Caco-2 (cell line): Measurements from ENCODE around the gene SESTD1. TPM values are rescaled to one million over a fixed set of nuclear protein-coding genes. Genes with fewer than 3 reads are reported as not detected.
A peak's percentile ranks its signal among the peaks of the same experiment; 100 is the strongest.

Experiments
- BruUV-seq: library from RNA; stranded (reverse); fragments of 400-500 nt; replicated peaks from 2 replicates; lab custom pipeline; 2021; lab: Mats Ljungman, UMichigan
- CTCF ChIA-PET: fragments of 300-600 bp; sonication (Branson Sonifier 250); formaldehyde crosslinking; loops from one replicate; lab custom pipeline; 2022; ENCODE audit warnings: antibody characterized with exemption; lab: Charles Lee
- POLR2A ChIA-PET: fragments of 300-600 bp; sonication (Branson Sonifier 250); formaldehyde crosslinking; loops from one replicate; lab custom pipeline; 2022; ENCODE audit warnings: antibody characterized with exemption; lab: Charles Lee
- DNase-seq, 2 experiments: peaks; one replicate each; pipeline versions ENCODE4 v3.0.0 to v3.0.0-alpha.2; 2020 to 2022
- H3K27me3 ChIP-seq: replicated peaks from 2 replicates; pipeline ENCODE4 v1.6.0; 2011; ENCODE audit warnings: low read length; ENCODE audit not compliant: control insufficient read depth, insufficient read depth
- H3K36me3 ChIP-seq: 2 replicates; pipeline ENCODE4 v1.5.1; 2011; ENCODE audit warnings: low read length; ENCODE audit not compliant: control insufficient read depth, insufficient read depth
- H3K4me1 ChIP-seq: fragments of 250-450 bp; sonication (Bioruptor Pico); 2 replicates; pipeline ENCODE4 v1.5.1; 2020; ENCODE audit warnings: mild to moderate bottlenecking
- H3K4me3 ChIP-seq: 2 replicates; pipeline ENCODE4 v1.5.1; 2011; ENCODE audit warnings: low read depth, mild to moderate bottlenecking, control low read depth, low read length
- H3K9me3 ChIP-seq: fragments of 250-450 bp; sonication (Bioruptor Pico); 2 replicates; pipeline ENCODE4 v1.5.1; 2020; ENCODE audit warnings: mild to moderate bottlenecking, moderate library complexity
- H3K27ac Mint-ChIP-seq: one replicate; pipeline ENCODE4 v1.8.0; 2022; ENCODE audit warnings: mixed read lengths; ENCODE audit not compliant: unreplicated experiment
- H3K27me3 Mint-ChIP-seq: one replicate; pipeline ENCODE4 v1.8.0; 2022; ENCODE audit warnings: mixed read lengths; ENCODE audit not compliant: insufficient read depth, unreplicated experiment
- H3K36me3 Mint-ChIP-seq: one replicate; pipeline ENCODE4 v1.8.0; 2022; ENCODE audit warnings: mild to moderate bottlenecking, mixed read lengths; ENCODE audit not compliant: insufficient read depth, unreplicated experiment
- H3K4me1 Mint-ChIP-seq: one replicate; pipeline ENCODE4 v1.8.0; 2022; ENCODE audit warnings: low read depth, mixed read lengths; ENCODE audit not compliant: unreplicated experiment
- H3K4me3 Mint-ChIP-seq: one replicate; pipeline ENCODE4 v1.8.0; 2022; ENCODE audit warnings: mild to moderate bottlenecking, moderate library complexity, mixed read lengths; ENCODE audit not compliant: unreplicated experiment
- H3K9me3 Mint-ChIP-seq: one replicate; pipeline ENCODE4 v1.8.0; 2022; ENCODE audit warnings: mixed read lengths; ENCODE audit not compliant: unreplicated experiment
- intact Hi-C: fragments of 100-400 bp; cut with micrococcal nuclease; formaldehyde crosslinking; loops from one replicate; pipeline ENCODE4 v1.10.0; 2022; ENCODE audit not compliant: unreplicated experiment
- total RNA-seq: library from RNA; stranded (reverse); gene quantifications from 2 replicates; pipeline ENCODE4 v1.2.3, GENCODE V29; 2022
- TF ChIP-seq, protein P1 (sequence below), 2 experiments: fragments of 200-600 bp in 1 of 2; IDR thresholded peaks; 1 replicate in 1 of 2; 2 replicates in 1 of 2; pipeline versions ENCODE4 v1.5.1 to v1.8.0; 2011 to 2022; ENCODE audit warnings: antibody characterized with exemption in 1 of 2, control low read depth in 1 of 2, inconsistent platforms in 1 of 2, low read depth in 1 of 2, low read length in 1 of 2, mild to moderate bottlenecking in 1 of 2, moderate library complexity in 1 of 2; ENCODE audit not compliant: insufficient read depth in 1 of 2, severe bottlenecking in 1 of 2, unreplicated experiment in 1 of 2

Gene SESTD1
- total RNA-seq, 1 experiment from 2014 or later = 50.2 TPM

- H3K4me1 ChIP-seq = no peaks in the 10 kb centered on the region; the same call in 1 of the 2 replicates
- ChIA-PET POLR2A (no interaction called here), CTCF (no interaction called here)
- no peaks in the 10 kb centered on the region for H3K36me3 ChIP-seq
- H3K4me1 Mint-ChIP-seq = peaks cover 6% of the 10 kb centered on the region
- H3K9me3 ChIP-seq = no peaks in the 10 kb centered on the region
- H3K36me3 Mint-ChIP-seq = no peaks in the 10 kb centered on the region
- H3K27ac Mint-ChIP-seq = no peak overlapping the region
- no peaks in the 10 kb centered on the region for H3K9me3 Mint-ChIP-seq
- H3K4me3 ChIP-seq = no peak overlapping the region
- H3K4me3 Mint-ChIP-seq = no peak overlapping the region
- no peak for DNase-seq
- intact Hi-C loops = no loop called here
- H3K27me3 Mint-ChIP-seq = no peaks in the 10 kb centered on the region
- TF ChIP-seq, protein P1, sequence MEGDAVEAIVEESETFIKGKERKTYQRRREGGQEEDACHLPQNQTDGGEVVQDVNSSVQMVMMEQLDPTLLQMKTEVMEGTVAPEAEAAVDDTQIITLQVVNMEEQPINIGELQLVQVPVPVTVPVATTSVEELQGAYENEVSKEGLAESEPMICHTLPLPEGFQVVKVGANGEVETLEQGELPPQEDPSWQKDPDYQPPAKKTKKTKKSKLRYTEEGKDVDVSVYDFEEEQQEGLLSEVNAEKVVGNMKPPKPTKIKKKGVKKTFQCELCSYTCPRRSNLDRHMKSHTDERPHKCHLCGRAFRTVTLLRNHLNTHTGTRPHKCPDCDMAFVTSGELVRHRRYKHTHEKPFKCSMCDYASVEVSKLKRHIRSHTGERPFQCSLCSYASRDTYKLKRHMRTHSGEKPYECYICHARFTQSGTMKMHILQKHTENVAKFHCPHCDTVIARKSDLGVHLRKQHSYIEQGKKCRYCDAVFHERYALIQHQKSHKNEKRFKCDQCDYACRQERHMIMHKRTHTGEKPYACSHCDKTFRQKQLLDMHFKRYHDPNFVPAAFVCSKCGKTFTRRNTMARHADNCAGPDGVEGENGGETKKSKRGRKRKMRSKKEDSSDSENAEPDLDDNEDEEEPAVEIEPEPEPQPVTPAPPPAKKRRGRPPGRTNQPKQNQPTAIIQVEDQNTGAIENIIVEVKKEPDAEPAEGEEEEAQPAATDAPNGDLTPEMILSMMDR (IDR thresholded peaks at IDR 0.05; ENCODE audit: insufficient read depth in 1 of 2, low read depth in 1 of 2, low read length in 1 of 2, severe bottlenecking in 1 of 2, unreplicated experiment in 1 of 2) = no peak
- BruUV-seq = no TSS peak
- H3K27me3 ChIP-seq = no peaks in the 10 kb centered on the region
Measured at GRCh38 chr2:179285060-179285459, 20.4 kb upstream of the SESTD1 start.

DNA sequence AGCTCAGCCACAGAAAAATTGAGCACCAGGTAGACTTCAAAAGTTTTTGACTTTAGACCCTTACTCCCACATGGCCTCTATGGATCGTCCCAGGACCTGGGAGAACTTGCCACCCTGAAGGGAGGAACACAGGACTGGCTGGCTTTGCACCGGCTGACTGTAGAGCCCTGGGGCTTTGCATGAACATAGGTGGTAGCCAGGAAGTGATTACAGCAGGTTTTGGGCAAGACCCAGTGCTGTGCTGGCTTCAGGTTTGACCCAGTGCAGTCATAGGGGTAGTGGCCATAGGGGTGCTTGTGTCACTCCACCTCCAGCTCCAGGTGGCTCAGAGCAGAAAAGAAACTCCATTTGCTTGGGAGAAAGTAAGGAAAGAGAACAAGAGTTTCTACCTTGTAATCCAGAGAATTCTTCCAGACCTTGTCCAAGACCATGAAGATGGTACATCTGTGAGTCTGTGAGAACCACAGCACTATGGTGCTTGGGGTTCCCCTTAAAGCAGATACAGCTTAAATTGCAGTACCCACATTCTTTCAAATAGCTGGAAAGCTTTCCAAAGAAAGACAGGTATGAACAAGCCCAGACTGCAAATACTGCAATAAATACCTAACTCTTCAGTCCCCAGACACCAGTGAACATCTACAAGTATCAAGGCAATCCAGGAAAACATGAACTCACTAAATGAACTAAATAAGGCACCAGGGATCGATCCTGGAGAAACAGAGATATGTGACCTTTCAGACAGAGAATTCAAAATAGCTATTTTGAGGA lies 13.0 kb upstream of the SESTD1 start:
- POLR2A ChIA-PET = no interaction called here

DNA sequence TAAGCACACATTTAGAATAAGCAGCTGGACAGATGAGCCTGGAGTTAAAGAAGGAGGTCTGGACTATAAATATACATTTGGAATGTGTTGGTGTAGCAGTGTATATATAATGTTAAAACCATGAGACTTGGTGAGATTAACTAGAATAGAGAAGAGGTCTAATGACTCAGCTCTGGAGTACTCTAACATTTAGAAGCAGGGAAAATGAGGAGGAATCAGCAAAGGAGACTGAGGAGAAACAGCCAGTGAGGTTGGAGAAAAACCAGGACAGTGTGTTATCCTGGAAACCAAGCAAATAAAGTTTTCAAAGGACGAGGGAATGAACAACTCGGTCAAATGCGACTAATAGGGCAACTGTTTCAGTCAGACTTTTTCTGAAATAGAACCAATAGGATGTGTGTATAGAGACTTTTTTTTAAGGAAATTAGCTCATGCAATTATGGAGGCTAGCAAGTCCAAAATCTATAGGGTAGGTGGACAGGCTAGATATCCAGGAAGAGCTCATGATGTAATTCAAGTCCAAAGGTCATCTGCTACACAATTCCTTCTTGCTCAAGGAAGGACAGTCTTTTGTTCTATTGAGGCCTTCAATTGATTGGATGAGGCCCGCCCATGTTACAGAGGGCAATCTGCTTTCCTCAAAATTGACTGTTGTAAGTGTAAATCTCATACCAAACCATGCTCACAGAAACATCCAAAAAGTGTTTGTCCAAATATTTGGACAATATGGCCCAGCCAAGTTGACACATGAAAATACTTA lies 10.8 kb upstream of the SESTD1 start:
- Mint-ChIP-seq H3K36me3 (no peaks in the 10 kb centered on the region), H3K4me1 (peaks cover 38% of the 10 kb centered on the region), H3K27ac (peak overlapping the region; percentile 12), H3K9me3 (peaks cover 12% of the 10 kb centered on the region), H3K4me3 (no peak overlapping the region), H3K27me3 (no peaks in the 10 kb centered on the region)
- no peaks in the 10 kb centered on the region for H3K27me3 ChIP-seq
- peaks cover 47% of the 10 kb centered on the region for H3K4me1 ChIP-seq
- ChIA-PET CTCF (no interaction called here), POLR2A (interaction anchor here (0.5 to 0.6 kb wide), 2 partner anchors 18 to 1742 kb away, joined by 3 read pairs; no protein-coding TSS in a partner anchor)
- BruUV-seq = no TSS peak
- H3K36me3 ChIP-seq = no peaks in the 10 kb centered on the region
- no peak overlapping the region for H3K4me3 ChIP-seq
- intact Hi-C loops = no loop called here
- TF ChIP-seq, protein P1 (IDR thresholded peaks at IDR 0.05; ENCODE audit: insufficient read depth in 1 of 2, low read depth in 1 of 2, low read length in 1 of 2, severe bottlenecking in 1 of 2, unreplicated experiment in 1 of 2) = no peak
- DNase-seq = no peak
- 0 out of 2 replicates have a peak, but pooled peaks cover 3% of the 10 kb centered on the region for H3K9me3 ChIP-seq

More for the DNA sequence above, 13.0 kb upstream of the SESTD1 start:
- no peaks in the 10 kb centered on the region for H3K27me3 Mint-ChIP-seq
- intact Hi-C loops = no loop called here
- Histone ChIP-seq H3K4me1 (peaks cover 34% of the 10 kb centered on the region), H3K27me3 (no peaks in the 10 kb centered on the region), H3K9me3 (0 out of 2 replicates have a peak, but pooled peaks cover 3% of the 10 kb centered on the region), H3K36me3 (no peaks in the 10 kb centered on the region), H3K4me3 (no peak overlapping the region)
- no peak overlapping the region for H3K4me3 Mint-ChIP-seq
- TF ChIP-seq, protein P1 (IDR thresholded peaks at IDR 0.05; ENCODE audit: insufficient read depth in 1 of 2, low read depth in 1 of 2, low read length in 1 of 2, severe bottlenecking in 1 of 2, unreplicated experiment in 1 of 2) = no peak
- BruUV-seq = no TSS peak
- peak overlapping the region; percentile 23 for H3K27ac Mint-ChIP-seq
- peaks cover 34% of the 10 kb centered on the region for H3K4me1 Mint-ChIP-seq
- H3K36me3 Mint-ChIP-seq = no peaks in the 10 kb centered on the region
- peaks cover 12% of the 10 kb centered on the region for H3K9me3 Mint-ChIP-seq
- DNase-seq = no peak
- CTCF ChIA-PET = interaction anchor here (0.6 kb wide), 1 partner anchor 66 kb away, joined by 4 read pairs; no protein-coding TSS in a partner anchor
